Measurements from ENCODE around the gene CCDC182.

Gene CCDC182

GRCh38 chr17:57704448-57704847 is 40.7 kb downstream of the CCDC182 start:
- ChIA-PET POLR2A (no interaction called here), CTCF (no interaction called here)
- TF ChIP-seq CTCF (IDR thresholded peaks at IDR 0.05; ENCODE audit: control extremely low read depth, extremely low read depth, low read depth, missing control alignments): no peak
- DNase-seq (ENCODE audit: extremely low spot score): no peak

- DNase-seq (ENCODE audit: extremely low spot score): no peak
- POLR2A ChIA-PET: no interaction called here
- CTCF ChIA-PET: interaction anchor here (1.3 kb wide), 1 partner anchor 460 kb away, joined by 3 read pairs; no protein-coding TSS in a partner anchor
- TF ChIP-seq CTCF (IDR thresholded peaks at IDR 0.05; ENCODE audit: control extremely low read depth, extremely low read depth, low read depth, missing control alignments): no peak
Observed at GRCh38 chr17:57703273-57703672, 41.8 kb downstream of the CCDC182 start.

GRCh38 chr17:57701124-57701523 is 44.0 kb downstream of the CCDC182 start:
- POLR2A ChIA-PET: no interaction called here
- no peak for DNase-seq (ENCODE audit: extremely low spot score)
- TF ChIP-seq CTCF (IDR thresholded peaks at IDR 0.05; ENCODE audit: control extremely low read depth, extremely low read depth, low read depth, missing control alignments): no peak
- CTCF ChIA-PET: interaction anchor here (1.3 to 1.6 kb wide), 2 partner anchors 16 to 457 kb away, joined by 5 to 6 read pairs; no protein-coding TSS in a partner anchor

GRCh38 chr17:57699751-57700219 is 45.3 kb downstream of the CCDC182 start:
- ChIA-PET POLR2A (no interaction called here), CTCF (no interaction called here)
- DNase-seq (ENCODE audit: extremely low spot score): no peak
- no peak for TF ChIP-seq CTCF (IDR thresholded peaks at IDR 0.05; ENCODE audit: control extremely low read depth, extremely low read depth, low read depth, missing control alignments)

- POLR2A ChIA-PET: no interaction called here
- CTCF ChIA-PET: interaction anchor here (1.1 to 1.5 kb wide), 2 partner anchors 42 to 455 kb away, joined by 3 to 4 read pairs; no protein-coding TSS in a partner anchor
- TF ChIP-seq CTCF (IDR thresholded peaks at IDR 0.05; ENCODE audit: control extremely low read depth, extremely low read depth, low read depth, missing control alignments): no peak
- DNase-seq (ENCODE audit: extremely low spot score): no peak
Observed at GRCh38 chr17:57697891-57698711, 47.0 kb downstream of the CCDC182 start.

GRCh38 chr17:57697197-57697596 is 47.9 kb downstream of the CCDC182 start:
- no peak for DNase-seq (ENCODE audit: extremely low spot score)
- ChIA-PET CTCF (interaction anchor here (1.0 to 1.5 kb wide), 3 partner anchors 25 to 454 kb away, joined by 3 to 4 read pairs (median 4); no protein-coding TSS in a partner anchor), POLR2A (no interaction called here)
- TF ChIP-seq CTCF (IDR thresholded peaks at IDR 0.05; ENCODE audit: control extremely low read depth, extremely low read depth, low read depth, missing control alignments): no peak

Measured in GM10248 (cell line).